Measurements from ENCODE around the gene TXNDC2.

The TXNDC2 gene

GRCh38 chr18:9874728-9875127 lies 11.0 kb upstream of the TXNDC2 start:
- Histone ChIP-seq H3K27ac (ENCODE audit: low read depth, low read length) (no peak overlapping the region), H3K4me3 (ENCODE audit: low read length) (no peak overlapping the region), H3K79me2 (ENCODE audit: control insufficient read depth, insufficient read depth, low read length) (no peaks in the 10 kb centered on the region), H2BK5ac (ENCODE audit: low read length) (no peak overlapping the region), H3K4me1 (ENCODE audit: control insufficient read depth, low read depth, low read length) (peaks cover 15% of the 10 kb centered on the region), H3K4me2 (ENCODE audit: low read length) (no peak overlapping the region), H3K27me3 (ENCODE audit: insufficient read depth, low read length, poor library complexity) (no peaks in the 10 kb centered on the region), H3K79me1 (ENCODE audit: low read length) (no peaks in the 10 kb centered on the region), H2BK120ac (ENCODE audit: low read depth, low read length) (no peak overlapping the region), H3K18ac (ENCODE audit: low read length) (no peak overlapping the region), H3K4ac (ENCODE audit: low read depth, low read length) (no peak overlapping the region), H4K5ac (ENCODE audit: low read length) (no peak overlapping the region), H3K36me3 (ENCODE audit: control insufficient read depth, insufficient read depth, low read length) (no peaks in the 10 kb centered on the region), H2BK15ac (replicated peaks; ENCODE audit: low read depth) (no peak overlapping the region), H3K56ac (ENCODE audit: low read length) (no peak overlapping the region), H3K23ac (ENCODE audit: low read length) (no peak overlapping the region), H4K8ac (ENCODE audit: low read depth, low read length) (no peak overlapping the region), H3K9ac (ENCODE audit: low read length) (no peak overlapping the region), H2AK5ac (ENCODE audit: low read length) (no peak overlapping the region)
- no CpG with 5 or more reads among the region's 1 CpG for WGBS (ENCODE audit: extremely low coverage, insufficient coverage, low lambda C conversion rate)
- no peak for DNase-seq

DNA sequence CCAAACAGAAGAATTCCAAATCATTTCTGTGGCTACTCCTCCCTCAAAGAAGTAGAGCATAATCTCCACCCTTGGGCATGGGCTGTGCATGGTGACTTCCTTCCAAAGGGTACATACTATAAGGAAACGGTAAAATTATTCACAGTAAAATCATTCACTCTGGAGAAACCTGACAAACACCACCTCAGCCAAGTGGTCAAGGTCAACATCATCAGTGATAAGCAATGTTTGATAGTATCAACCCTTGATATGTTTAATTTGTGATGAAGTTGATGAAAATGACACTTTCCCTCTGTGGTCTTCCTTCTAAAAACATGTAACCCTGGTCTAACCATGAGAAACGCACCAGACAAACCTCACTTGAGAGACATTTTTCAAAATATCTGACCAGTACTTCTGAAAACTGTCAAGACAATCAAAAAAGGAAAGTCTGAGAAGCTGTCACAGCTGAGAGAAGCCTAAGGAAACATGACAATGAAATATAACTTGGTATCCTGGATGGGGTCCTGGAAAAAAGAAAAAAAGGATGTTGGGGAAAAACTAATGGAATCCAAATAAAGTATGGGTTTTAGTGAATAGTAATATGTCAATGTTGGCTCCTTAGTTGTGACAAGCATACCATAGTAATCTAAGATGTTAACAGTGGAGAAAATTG lies 9.4 kb upstream of the TXNDC2 start:
- Histone ChIP-seq H3K27me3 (ENCODE audit: insufficient read depth, low read length, poor library complexity) (no peaks in the 10 kb centered on the region), H3K4me1 (ENCODE audit: control insufficient read depth, low read depth, low read length) (peaks cover 4% of the 10 kb centered on the region), H2BK5ac (ENCODE audit: low read length) (peak overlapping the region; percentile 31), H3K4me3 (ENCODE audit: low read length) (no peak overlapping the region), H2BK15ac (replicated peaks; ENCODE audit: low read depth) (peak overlapping the region; percentile 36), H3K79me2 (ENCODE audit: control insufficient read depth, insufficient read depth, low read length) (no peaks in the 10 kb centered on the region), H2AK5ac (ENCODE audit: low read length) (peak overlapping the region; percentile 59), H3K18ac (ENCODE audit: low read length) (peak overlapping the region; percentile 68), H3K79me1 (ENCODE audit: low read length) (no peaks in the 10 kb centered on the region), H3K56ac (ENCODE audit: low read length) (peak overlapping the region; percentile 10), H4K5ac (ENCODE audit: low read length) (no peak overlapping the region), H3K4me2 (ENCODE audit: low read length) (no peak overlapping the region), H3K23ac (ENCODE audit: low read length) (no peak overlapping the region), H3K36me3 (ENCODE audit: control insufficient read depth, insufficient read depth, low read length) (no peaks in the 10 kb centered on the region), H3K9ac (ENCODE audit: low read length) (no peak overlapping the region), H2BK120ac (ENCODE audit: low read depth, low read length) (no peak overlapping the region), H4K8ac (ENCODE audit: low read depth, low read length) (no peak overlapping the region), H3K4ac (ENCODE audit: low read depth, low read length) (no peak overlapping the region), H3K27ac (ENCODE audit: low read depth, low read length) (peak overlapping the region; percentile 32)
- WGBS (ENCODE audit: extremely low coverage, insufficient coverage, low lambda C conversion rate), result no CpG with 5 or more reads among the region's 2 CpGs
- no peak for DNase-seq

DNA sequence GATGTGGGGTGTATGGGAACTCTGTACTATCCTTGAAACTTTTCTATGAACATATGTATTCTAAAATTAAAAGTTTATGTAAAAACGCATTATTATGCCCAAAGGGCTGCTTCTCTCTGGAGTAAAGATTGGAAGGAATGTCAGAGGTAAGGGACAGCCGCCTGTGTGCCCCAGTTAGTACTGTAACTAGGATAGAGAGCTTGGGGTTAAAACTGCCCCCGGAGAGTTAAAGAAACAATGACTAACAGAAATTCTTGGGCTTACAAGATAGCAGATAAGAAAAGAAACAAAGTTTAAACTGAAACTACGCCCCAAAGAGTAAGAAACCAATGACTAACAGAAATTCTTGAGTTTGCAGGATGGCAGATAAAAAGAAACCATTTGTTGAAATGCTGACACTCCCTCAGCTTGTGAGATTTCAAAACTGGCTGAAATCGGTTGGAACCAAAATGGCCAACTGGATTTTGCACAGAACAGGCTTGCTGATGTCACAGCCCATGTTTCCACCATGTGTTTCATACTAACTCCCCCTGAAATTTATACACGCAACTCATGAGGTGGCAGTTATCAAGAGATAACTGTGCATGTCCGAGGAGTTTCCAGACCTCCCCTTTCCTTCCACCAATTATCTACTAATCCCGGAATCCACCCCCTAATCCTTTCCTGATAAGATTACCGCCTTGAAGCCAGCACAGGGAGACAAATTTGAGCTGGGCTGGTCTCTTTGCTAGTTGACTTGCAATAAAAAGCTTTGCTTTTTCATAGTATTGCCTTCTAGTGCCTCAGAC lies 8.7 kb upstream of the TXNDC2 start:
- no peak overlapping the region for H2AK5ac ChIP-seq (ENCODE audit: low read length)
- H4K5ac ChIP-seq (ENCODE audit: low read length), result peak overlapping the region; percentile 62
- peaks cover 4% of the 10 kb centered on the region for H3K4me1 ChIP-seq (ENCODE audit: control insufficient read depth, low read depth, low read length)
- H3K9ac ChIP-seq (ENCODE audit: low read length), result no peak overlapping the region
- peak overlapping the region; percentile 76 for H2BK5ac ChIP-seq (ENCODE audit: low read length)
- no CpG with 5 or more reads among the region's 9 CpGs for WGBS (ENCODE audit: extremely low coverage, insufficient coverage, low lambda C conversion rate)
- H4K8ac ChIP-seq (ENCODE audit: low read depth, low read length), result no peak overlapping the region
- H3K18ac ChIP-seq (ENCODE audit: low read length), result no peak overlapping the region
- DNase-seq, result peak; percentile 96
- H2BK120ac ChIP-seq (ENCODE audit: low read depth, low read length), result no peak overlapping the region
- no peaks in the 10 kb centered on the region for H3K27me3 ChIP-seq (ENCODE audit: insufficient read depth, low read length, poor library complexity)
- no peaks in the 10 kb centered on the region for H3K79me2 ChIP-seq (ENCODE audit: control insufficient read depth, insufficient read depth, low read length)
- H3K79me1 ChIP-seq (ENCODE audit: low read length), result no peaks in the 10 kb centered on the region
- H3K4me2 ChIP-seq (ENCODE audit: low read length), result peak overlapping the region; percentile 26
- H3K27ac ChIP-seq (ENCODE audit: low read depth, low read length), result peak overlapping the region; percentile 59
- H3K4me3 ChIP-seq (ENCODE audit: low read length), result no peak overlapping the region
- H3K56ac ChIP-seq (ENCODE audit: low read length), result peak overlapping the region; percentile 56
- no peak overlapping the region for H2BK15ac ChIP-seq (replicated peaks; ENCODE audit: low read depth)
- no peaks in the 10 kb centered on the region for H3K36me3 ChIP-seq (ENCODE audit: control insufficient read depth, insufficient read depth, low read length)
- H3K4ac ChIP-seq (ENCODE audit: low read depth, low read length), result peak overlapping the region; percentile 36
- peak overlapping the region; percentile 75 for H3K23ac ChIP-seq (ENCODE audit: low read length)

- Histone ChIP-seq H3K79me2 (ENCODE audit: control insufficient read depth, insufficient read depth, low read length) (no peaks in the 10 kb centered on the region), H3K4me2 (ENCODE audit: low read length) (no peak overlapping the region), H4K8ac (ENCODE audit: low read depth, low read length) (no peak overlapping the region), H2BK5ac (ENCODE audit: low read length) (no peak overlapping the region), H4K5ac (ENCODE audit: low read length) (no peak overlapping the region), H3K36me3 (ENCODE audit: control insufficient read depth, insufficient read depth, low read length) (no peaks in the 10 kb centered on the region), H3K23ac (ENCODE audit: low read length) (no peak overlapping the region), H2AK5ac (ENCODE audit: low read length) (no peak overlapping the region), H2BK15ac (replicated peaks; ENCODE audit: low read depth) (no peak overlapping the region), H3K4me1 (ENCODE audit: control insufficient read depth, low read depth, low read length) (peaks cover 4% of the 10 kb centered on the region), H3K18ac (ENCODE audit: low read length) (no peak overlapping the region), H2BK120ac (ENCODE audit: low read depth, low read length) (no peak overlapping the region), H3K9ac (ENCODE audit: low read length) (no peak overlapping the region), H3K27me3 (ENCODE audit: insufficient read depth, low read length, poor library complexity) (no peaks in the 10 kb centered on the region), H3K4ac (ENCODE audit: low read depth, low read length) (no peak overlapping the region), H3K4me3 (ENCODE audit: low read length) (no peak overlapping the region), H3K79me1 (ENCODE audit: low read length) (no peaks in the 10 kb centered on the region), H3K27ac (ENCODE audit: low read depth, low read length) (no peak overlapping the region), H3K56ac (ENCODE audit: low read length) (no peak overlapping the region)
- no peak for DNase-seq
Observed at GRCh38 chr18:9877655-9878014, 8.1 kb upstream of the TXNDC2 start.

DNA sequence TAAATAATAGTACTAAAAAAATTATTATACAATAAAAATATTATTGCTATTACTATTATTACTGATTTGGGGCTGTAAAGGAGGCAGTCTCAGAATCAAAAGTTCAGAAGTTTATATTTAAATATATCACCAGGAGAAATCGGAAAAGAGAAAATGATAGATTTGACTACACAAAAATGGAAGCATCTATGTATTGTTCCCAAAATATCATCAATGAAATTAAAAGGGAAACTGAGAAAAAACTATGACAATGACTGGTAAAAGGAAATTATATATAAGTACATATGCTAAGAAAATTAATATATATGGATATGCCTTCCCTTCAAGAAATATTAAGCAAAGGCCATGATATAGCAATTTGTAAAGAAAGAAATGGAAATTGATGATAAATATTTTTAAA lies 7.7 kb upstream of the TXNDC2 start:
- no CpG with 5 or more reads among the region's 1 CpG for WGBS (ENCODE audit: extremely low coverage, insufficient coverage, low lambda C conversion rate)
- H3K18ac ChIP-seq (ENCODE audit: low read length), result no peak overlapping the region
- H3K4me2 ChIP-seq (ENCODE audit: low read length), result no peak overlapping the region
- no peak overlapping the region for H2AK5ac ChIP-seq (ENCODE audit: low read length)
- no peak overlapping the region for H4K5ac ChIP-seq (ENCODE audit: low read length)
- H2BK15ac ChIP-seq (replicated peaks; ENCODE audit: low read depth), result no peak overlapping the region
- H3K36me3 ChIP-seq (ENCODE audit: control insufficient read depth, insufficient read depth, low read length), result no peaks in the 10 kb centered on the region
- no peak overlapping the region for H3K27ac ChIP-seq (ENCODE audit: low read depth, low read length)
- no peaks in the 10 kb centered on the region for H3K79me1 ChIP-seq (ENCODE audit: low read length)
- no peak overlapping the region for H3K9ac ChIP-seq (ENCODE audit: low read length)
- H3K4me1 ChIP-seq (ENCODE audit: control insufficient read depth, low read depth, low read length), result peaks cover 4% of the 10 kb centered on the region
- H2BK120ac ChIP-seq (ENCODE audit: low read depth, low read length), result no peak overlapping the region
- H3K4ac ChIP-seq (ENCODE audit: low read depth, low read length), result no peak overlapping the region
- no peak overlapping the region for H3K4me3 ChIP-seq (ENCODE audit: low read length)
- H2BK5ac ChIP-seq (ENCODE audit: low read length), result no peak overlapping the region
- H3K23ac ChIP-seq (ENCODE audit: low read length), result no peak overlapping the region
- H3K27me3 ChIP-seq (ENCODE audit: insufficient read depth, low read length, poor library complexity), result no peaks in the 10 kb centered on the region
- H4K8ac ChIP-seq (ENCODE audit: low read depth, low read length), result no peak overlapping the region
- H3K79me2 ChIP-seq (ENCODE audit: control insufficient read depth, insufficient read depth, low read length), result no peaks in the 10 kb centered on the region
- H3K56ac ChIP-seq (ENCODE audit: low read length), result no peak overlapping the region
- DNase-seq, result no peak

All from mesendoderm (in vitro differentiated cells).